DOHH2 (cell line): Measurements from ENCODE around the gene FCRL1.

Source experiments
- H3F3A ChIP-seq: fragments of 200-600 bp; sonication (generic), shearing (Covaris generic); 2 replicates; pipeline ENCODE4 v1.6.0; 2016; ENCODE audit warnings: antibody characterized with exemption, mild to moderate bottlenecking; ENCODE audit not compliant: control insufficient read depth, insufficient read depth
- H3K27ac ChIP-seq: fragments of 200-600 bp; sonication (generic); 2 replicates; pipeline ENCODE4 v1.5.1; 2014; ENCODE audit warnings: low read depth, mild to moderate bottlenecking, low read length, moderate library complexity
- H3K27me3 ChIP-seq: fragments of 200-600 bp; sonication (generic); 2 replicates; pipeline ENCODE4 v1.6.1; 2014; ENCODE audit warnings: mild to moderate bottlenecking, low read length, mixed read lengths; ENCODE audit not compliant: control insufficient read depth
- H3K36me3 ChIP-seq: fragments of 200-600 bp; sonication (generic); 2 replicates; pipeline ENCODE4 v1.6.1; 2014; ENCODE audit warnings: mild to moderate bottlenecking, low read length, moderate library complexity, mixed read lengths; ENCODE audit not compliant: control insufficient read depth
- H3K4me1 ChIP-seq: fragments of 200-600 bp; sonication (generic); 2 replicates; pipeline ENCODE4 v1.6.1; 2014; ENCODE audit warnings: mild to moderate bottlenecking, low read length, mixed read lengths; ENCODE audit not compliant: control insufficient read depth
- H3K4me2 ChIP-seq: fragments of 200-600 bp; sonication (generic); 2 replicates; pipeline ENCODE4 v1.6.0; 2014; ENCODE audit warnings: mild to moderate bottlenecking, low read length, moderate library complexity
- H3K4me3 ChIP-seq: fragments of 200-600 bp; sonication (generic); 2 replicates; pipeline ENCODE4 v1.5.1; 2014; ENCODE audit warnings: mild to moderate bottlenecking, low read length, mixed read lengths
- H3K79me2 ChIP-seq: fragments of 200-600 bp; sonication (generic); 2 replicates; pipeline ENCODE4 v1.6.1; 2014; ENCODE audit warnings: mild to moderate bottlenecking, low read length, mixed read lengths; ENCODE audit not compliant: control insufficient read depth
- H3K9me2 ChIP-seq: fragments of 200-600 bp; sonication (generic); replicated peaks from 2 replicates; pipeline ENCODE4 v1.6.1; 2014; ENCODE audit warnings: mild to moderate bottlenecking, low read length, mixed read lengths; ENCODE audit not compliant: control insufficient read depth
- H3K9me3 ChIP-seq: fragments of 200-600 bp; sonication (generic); 2 replicates; pipeline ENCODE4 v1.6.1; 2014; ENCODE audit warnings: antibody characterized with exemption, low read length, mixed read lengths; ENCODE audit not compliant: control insufficient read depth, insufficient read depth
- H4K20me1 ChIP-seq: fragments of 200-600 bp; sonication (generic); 2 replicates; pipeline ENCODE4 v1.6.0; 2014; ENCODE audit warnings: low read depth, mild to moderate bottlenecking, antibody characterized with exemption, low read length, moderate library complexity; ENCODE audit not compliant: control insufficient read depth, insufficient read depth
- CTCF ChIP-seq: fragments of 200-600 bp; sonication (generic); IDR thresholded peaks from one replicate; pipeline ENCODE4 v1.5.1; 2014; ENCODE audit warnings: antibody characterized with exemption, mild to moderate bottlenecking, low read depth, low read length; ENCODE audit not compliant: poor library complexity, severe bottlenecking
- EZH2phosphoT487 ChIP-seq: fragments of 200-600 bp; sonication (generic); IDR thresholded peaks from 2 replicates; pipeline ENCODE4 v1.6.1; 2017; ENCODE audit warnings: borderline replicate concordance, mild to moderate bottlenecking, antibody characterized with exemption, low read length, moderate library complexity, mixed read lengths

Gene FCRL1

DNA sequence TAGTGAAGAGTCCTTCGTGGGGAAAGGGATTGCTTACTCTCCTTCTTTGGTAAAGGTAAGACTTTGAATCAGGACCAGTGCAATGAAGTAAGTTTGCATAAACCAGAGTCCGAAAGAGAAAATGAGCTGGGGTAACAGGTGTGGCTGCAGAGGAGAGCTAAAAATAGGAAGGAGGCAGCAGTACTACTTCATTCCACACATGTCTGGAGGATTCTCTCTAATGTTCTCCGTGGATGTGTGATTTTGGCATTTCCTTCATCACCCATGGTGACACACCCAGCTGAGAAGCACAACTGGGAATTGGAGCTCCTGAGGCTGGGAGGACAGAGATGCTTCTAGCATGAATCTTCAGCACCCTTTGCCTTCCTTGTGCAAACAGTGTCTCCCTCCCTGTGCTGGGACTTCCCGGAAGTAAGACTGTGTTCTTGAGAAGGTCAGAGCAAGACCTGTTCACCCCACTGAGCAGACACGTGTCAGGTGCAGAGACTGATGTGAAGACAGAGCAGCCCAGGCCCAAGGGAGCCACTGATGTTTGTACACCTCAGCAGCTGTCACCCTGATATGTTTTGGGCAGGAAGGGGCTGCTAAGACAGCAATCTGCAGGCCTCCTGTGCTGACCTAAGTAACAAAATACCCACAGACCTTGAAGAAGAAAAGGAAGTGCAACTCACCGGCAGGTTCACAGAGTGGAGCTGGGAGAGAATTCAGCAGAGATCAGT is 13.3 kb downstream of the FCRL1 start:
- no peaks in the 10 kb centered on the region for H4K20me1 ChIP-seq
- no peak for TF ChIP-seq CTCF
- no peak for TF ChIP-seq EZH2phosphoT487
- H3K36me3 ChIP-seq: peaks cover 29% of the 10 kb centered on the region
- peaks cover 30% of the 10 kb centered on the region for H3F3A ChIP-seq
- peak overlapping the region; percentile 94 for H3K27ac ChIP-seq
- H3K4me1 ChIP-seq: peaks cover 98% of the 10 kb centered on the region
- peaks cover 16% of the 10 kb centered on the region for H3K79me2 ChIP-seq
- H3K27me3 ChIP-seq: no peaks in the 10 kb centered on the region
- H3K4me2 ChIP-seq: peak overlapping the region; percentile 96
- peaks cover 5% of the 10 kb centered on the region; the same call in 1 of the 2 replicates for H3K9me3 ChIP-seq
- H3K9me2 ChIP-seq: no peaks in the 10 kb centered on the region
- peak overlapping the region; percentile 69 for H3K4me3 ChIP-seq

DNA sequence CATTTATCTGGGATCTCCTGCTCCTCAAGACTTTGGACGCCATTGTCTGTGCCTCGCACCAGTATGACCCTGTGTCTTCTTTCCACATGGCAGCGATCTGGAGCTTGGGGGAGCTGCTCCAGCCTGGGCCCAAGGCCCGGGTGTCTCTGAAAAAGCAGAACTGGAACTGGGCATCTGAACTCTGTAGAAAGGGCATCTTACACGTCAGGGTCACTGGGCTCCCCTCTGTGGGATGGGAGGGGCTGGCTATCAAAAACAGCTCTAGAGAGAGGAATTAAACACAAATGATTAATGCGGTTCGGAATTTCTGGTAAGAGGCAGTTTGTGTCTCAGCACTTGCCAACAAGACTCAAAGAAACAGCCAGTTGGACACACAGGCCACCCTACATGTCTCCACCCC is 16.1 kb downstream of the FCRL1 start:
- Histone ChIP-seq H3K27me3 (no peaks in the 10 kb centered on the region), H3K4me1 (peaks cover 89% of the 10 kb centered on the region), H3K36me3 (peaks cover 26% of the 10 kb centered on the region), H3K4me2 (peak overlapping the region; percentile 96), H3K79me2 (0 out of 2 replicates have a peak, but pooled peaks cover 4% of the 10 kb centered on the region), H3K9me3 (no peaks in the 10 kb centered on the region), H3F3A (peaks cover 27% of the 10 kb centered on the region), H3K9me2 (no peaks in the 10 kb centered on the region), H3K4me3 (peak overlapping the region; percentile 25; the same call in 1 of the 2 replicates), H3K27ac (no peak overlapping the region), H4K20me1 (no peaks in the 10 kb centered on the region)
- TF ChIP-seq EZH2phosphoT487 (no peak), CTCF (no peak)

- H4K20me1 ChIP-seq: no peaks in the 10 kb centered on the region
- peaks cover 39% of the 10 kb centered on the region for H3K36me3 ChIP-seq
- H3K9me2 ChIP-seq: no peaks in the 10 kb centered on the region
- 0 out of 2 replicates have a peak, but pooled peaks cover under 1% of the 10 kb centered on the region for H3K9me3 ChIP-seq
- H3K4me2 ChIP-seq: no peak overlapping the region
- H3K79me2 ChIP-seq: no peaks in the 10 kb centered on the region
- H3F3A ChIP-seq: peaks cover 3% of the 10 kb centered on the region; the same call in 1 of the 2 replicates
- H3K27ac ChIP-seq: no peak overlapping the region
- peaks cover 74% of the 10 kb centered on the region for H3K4me1 ChIP-seq
- TF ChIP-seq CTCF: no peak
- TF ChIP-seq EZH2phosphoT487: no peak
- no peak overlapping the region for H3K4me3 ChIP-seq
- H3K27me3 ChIP-seq: no peaks in the 10 kb centered on the region
Observed at GRCh38 chr1:157799996-157800395, 19.9 kb downstream of the FCRL1 start.
